GM12878 (cell line): Measurements from ENCODE around the gene KIR2DL4. TPM values are rescaled to one million over a fixed set of nuclear protein-coding genes. Genes with fewer than 3 reads are reported as not detected.
"Not testable (repeated sequence)": the region's sequence is repeated elsewhere in the genome, so short reads cannot be mapped to it uniquely, and the experiment has no call there.

Experiments used
- ATAC-seq: fragments of 200-7000 bp; cut with Tn5 transposase; 3 replicates; pipeline ENCODE4 v1.9.1; 2020; ENCODE audit warnings: mild to moderate bottlenecking, moderate library complexity
- BruUV-seq: library from RNA; stranded (reverse); fragments of 400-500 nt; replicated peaks from 2 replicates; lab custom pipeline; 2021; lab: Mats Ljungman, UMichigan
- CTCF ChIA-PET: fragments of 300-600 bp; sonication (Branson Sonifier 250); formaldehyde crosslinking; extraction: SDS; loops from one replicate; lab custom pipeline; 2021; ENCODE audit warnings: inconsistent platforms; lab: Yijun Ruan, JAX
- POLR2A ChIA-PET: fragments of 350-600 bp; formaldehyde crosslinking; extraction: SDS; loops from one replicate; lab custom pipeline; 2021; ENCODE audit warnings: inconsistent platforms; lab: Charles Lee
- RAD21 ChIA-PET: fragments of 300-600 bp; sonication (Branson Sonifier 250); formaldehyde crosslinking; loops from one replicate; lab custom pipeline; 2023; ENCODE audit warnings: antibody characterized with exemption; ENCODE audit not compliant: unreplicated experiment; lab: Charles Lee
- SMC1A ChIA-PET: fragments of 300-600 bp; sonication (Branson Sonifier 250); formaldehyde crosslinking; loops from one replicate; lab custom pipeline; 2023; ENCODE audit not compliant: unreplicated experiment, uncharacterized antibody; lab: Charles Lee
- DNase-seq: peaks from one replicate; pipeline ENCODE4 v3.0.0-alpha.2; 2011; ENCODE audit warnings: low read depth, low spot score
- FAIRE-seq: peaks from 3 replicates; lab custom pipeline; 2011; peaks lifted over from hg19 to GRCh38; lab: Jason Lieb, UNC
- H2AFZ ChIP-seq: 2 replicates; pipeline ENCODE4 v1.6.0; 2011; ENCODE audit warnings: low read depth, low read length, control low read depth; ENCODE audit not compliant: control insufficient read depth
- H3K27ac ChIP-seq: 2 replicates; pipeline ENCODE4 v1.5.1; 2011; ENCODE audit warnings: control low read depth; ENCODE audit not compliant: control insufficient read depth, insufficient read depth
- H3K27me3 ChIP-seq, 2 experiments: replicated peaks in 1 of 2; 2 replicates each; pipeline versions ENCODE4 v1.6.0 to v1.6.1; 2011; ENCODE audit warnings: low read length in 1 of 2; ENCODE audit not compliant: control insufficient read depth in 2 of 2, insufficient read depth in 2 of 2
- H3K36me3 ChIP-seq, 2 experiments: 2 replicates each; pipeline ENCODE4 v1.5.1; 2011; ENCODE audit warnings: low read length in 1 of 2; ENCODE audit not compliant: control insufficient read depth in 2 of 2, insufficient read depth in 2 of 2
- H3K4me1 ChIP-seq: 2 replicates; pipeline ENCODE4 v1.6.1; 2011; ENCODE audit warnings: mild to moderate bottlenecking, low read length, moderate library complexity, mixed read lengths; ENCODE audit not compliant: control insufficient read depth, insufficient read depth
- H3K4me2 ChIP-seq: 2 replicates; pipeline ENCODE4 v1.6.0; 2011; ENCODE audit warnings: control low read depth; ENCODE audit not compliant: control insufficient read depth, insufficient read depth
- H3K4me3 ChIP-seq: fragments of 200-600 bp; sonication (generic); 2 replicates; pipeline ENCODE4 v1.5.1; 2016
- H3K79me2 ChIP-seq: 2 replicates; pipeline ENCODE4 v1.6.0; 2011; ENCODE audit warnings: low read length; ENCODE audit not compliant: control insufficient read depth, insufficient read depth
- H3K9ac ChIP-seq: 2 replicates; pipeline ENCODE4 v1.8.0; 2011; ENCODE audit warnings: low read length, control low read depth, mixed read lengths; ENCODE audit not compliant: control insufficient read depth, insufficient read depth
- H3K9me3 ChIP-seq: replicated peaks from 3 replicates; pipeline ENCODE4 v1.5.1; 2011; ENCODE audit warnings: mild to moderate bottlenecking, low read length; ENCODE audit not compliant: control insufficient read depth, insufficient read depth
- H4K20me1 ChIP-seq: 2 replicates; pipeline ENCODE4 v1.6.0; 2011; ENCODE audit not compliant: control insufficient read depth, insufficient read depth
- WGBS: methylation state at CpG from one replicate; pipeline ENCODE4 v1.1.6; 2016; ENCODE audit warnings: low lambda C conversion rate; ENCODE audit not compliant: insufficient replicate concordance, insufficient coverage; ENCODE audit errors: missing lambda C conversion rate; 5-methylcytosine and 5-hydroxymethylcytosine counted together
- in situ Hi-C: fragments of 300-500 bp; cut with MboI; formaldehyde crosslinking; loops from 9 replicates; pipeline ENCODE4 v1.14.3; 2018; ENCODE audit warnings: mixed read lengths
- intact Hi-C: fragments of 100-400 bp; cut with micrococcal nuclease; formaldehyde crosslinking; loops from one replicate; pipeline ENCODE4 v1.14.2; 2022; ENCODE audit not compliant: unreplicated experiment
- polyA plus RNA-seq, 11 experiments: library from polyadenylated mRNA; depleted of rRNA in 4 of 11; unstranded in 6 of 11; stranded (reverse) in 5 of 11; fragments of >200 nt; fragmentation: Nextera tagmentation in 4 of 11; fragmentation: Illumina TruSeq in 1 of 11; extraction: Ambion mirVana in 4 of 11; extraction: Trizol in 1 of 11; gene quantifications; 1 replicate in 1 of 11; 2 replicates in 10 of 11; pipeline versions ENCODE4 v1.2.1 to v1.2.3, GENCODE V29; 2011 to 2016; ENCODE audit warnings: inconsistent platforms in 2 of 11, missing spikeins in 2 of 11, low read depth in 1 of 11
- total RNA-seq, 4 experiments: library from RNA; depleted of rRNA in 3 of 4; stranded (reverse); fragments of >200 nt in 3 of 4; fragmentation: Illumina TruSeq in 1 of 4; extraction: Trizol in 1 of 4; gene quantifications; 2 replicates each; pipeline versions ENCODE4 v1.2.1 to v1.2.3, GENCODE V29; 2013 to 2021

The KIR2DL4 gene
- total and polyA plus RNA-seq, 10 of the 15 experiments (the other 5 are each of a cell fraction or from before 2014, with no cell fraction given): 0.22 TPM; not detected in 9

DNA sequence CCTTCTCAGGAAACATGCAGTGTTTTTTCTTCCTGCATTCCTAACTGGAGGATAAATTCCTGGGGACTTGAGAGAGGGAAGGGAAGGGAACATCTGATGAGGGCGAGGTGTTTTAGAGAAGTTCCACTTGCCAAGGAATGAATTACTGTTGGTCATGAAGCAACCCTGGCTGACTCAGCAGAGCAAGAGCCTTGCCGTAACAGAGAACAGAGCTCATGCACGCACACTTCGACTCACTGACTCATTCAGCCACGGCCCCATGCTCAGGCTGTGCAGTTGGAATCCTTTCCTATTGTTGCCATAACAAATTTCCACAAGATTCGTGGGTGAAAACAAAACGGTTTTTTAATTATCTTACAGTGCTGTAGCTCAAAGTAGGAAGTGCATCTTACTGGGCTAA, 21.9 kb downstream of the KIR2DL4 start:
- H4K20me1 ChIP-seq, CTCF ChIA-PET, H3K9ac ChIP-seq, H3K4me2 ChIP-seq, H3K4me1 ChIP-seq, SMC1A ChIA-PET, POLR2A ChIA-PET, H3K36me3 ChIP-seq, BruUV-seq, intact Hi-C loops, FAIRE-seq, H2AFZ ChIP-seq, DNase-seq, H3K4me3 ChIP-seq, in situ Hi-C loops, H3K27me3 ChIP-seq, H3K27ac ChIP-seq, ATAC-seq, H3K79me2 ChIP-seq, H3K9me3 ChIP-seq, RAD21 ChIA-PET: not testable (repeated sequence)
- WGBS: 19% methylated on average over 5 of the region's 7 CpGs

DNA sequence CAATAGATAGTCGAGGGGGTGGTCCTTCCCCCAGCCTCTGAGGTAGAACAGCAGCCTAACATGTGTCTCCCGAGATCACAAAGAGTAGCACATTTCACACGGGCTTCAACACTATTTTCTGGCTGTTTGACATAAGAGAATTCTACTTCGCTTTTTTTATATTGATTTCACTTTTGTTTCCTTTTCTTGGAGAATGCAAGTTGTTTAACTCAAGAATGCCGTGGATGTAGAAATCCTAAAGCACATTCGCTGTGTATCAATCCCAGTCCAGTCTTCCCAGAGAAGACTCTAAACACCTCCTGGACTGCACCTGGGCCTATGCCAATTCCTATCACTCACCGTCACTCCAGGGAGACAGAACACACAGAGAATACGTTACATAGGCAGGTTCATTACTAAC, 24.7 kb downstream of the KIR2DL4 start:
- H3K36me3 ChIP-seq, FAIRE-seq, ATAC-seq, H2AFZ ChIP-seq, CTCF ChIA-PET, BruUV-seq, in situ Hi-C loops, H3K27me3 ChIP-seq, DNase-seq, H3K27ac ChIP-seq, intact Hi-C loops, H4K20me1 ChIP-seq, H3K4me2 ChIP-seq, H3K4me1 ChIP-seq, H3K9ac ChIP-seq, H3K79me2 ChIP-seq, H3K9me3 ChIP-seq, RAD21 ChIA-PET, SMC1A ChIA-PET, H3K4me3 ChIP-seq, POLR2A ChIA-PET: not testable (repeated sequence)
- WGBS: 20% methylated on average over 8 of the region's 8 CpGs

DNA sequence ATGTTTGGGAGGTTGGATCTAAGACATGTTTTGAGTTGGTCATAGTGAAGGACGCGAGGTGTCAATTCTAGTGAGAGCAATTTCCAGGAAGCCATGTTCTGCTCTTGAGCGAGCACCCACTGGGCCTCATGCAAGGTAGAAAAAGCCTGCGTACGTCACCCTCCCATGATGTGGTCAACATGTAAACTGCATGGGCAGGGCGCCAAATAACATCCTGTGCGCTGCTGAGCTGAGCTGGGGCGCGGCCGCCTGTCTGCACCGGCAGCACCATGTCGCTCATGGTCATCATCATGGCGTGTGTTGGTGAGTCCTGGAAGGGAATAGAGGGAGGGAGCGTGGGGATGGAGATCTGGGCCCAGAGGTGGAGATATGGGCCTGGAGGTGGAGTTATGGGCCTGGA, 29.1 kb downstream of the KIR2DL4 start, which contains the start of gene KIR2DS4:
KIR2DS4 (plus strand) TSS at position 181 of the 400 bp plus-strand sequence.
- H3K9me3 ChIP-seq, FAIRE-seq, ATAC-seq, SMC1A ChIA-PET, DNase-seq, H4K20me1 ChIP-seq, RAD21 ChIA-PET, POLR2A ChIA-PET, H3K36me3 ChIP-seq, CTCF ChIA-PET, H3K79me2 ChIP-seq, H3K4me2 ChIP-seq, H3K27ac ChIP-seq, intact Hi-C loops, H3K4me1 ChIP-seq, H3K27me3 ChIP-seq, in situ Hi-C loops, BruUV-seq, H2AFZ ChIP-seq, H3K9ac ChIP-seq, H3K4me3 ChIP-seq: not testable (repeated sequence)
- WGBS: 64% methylated on average over 14 of the region's 14 CpGs

DNA sequence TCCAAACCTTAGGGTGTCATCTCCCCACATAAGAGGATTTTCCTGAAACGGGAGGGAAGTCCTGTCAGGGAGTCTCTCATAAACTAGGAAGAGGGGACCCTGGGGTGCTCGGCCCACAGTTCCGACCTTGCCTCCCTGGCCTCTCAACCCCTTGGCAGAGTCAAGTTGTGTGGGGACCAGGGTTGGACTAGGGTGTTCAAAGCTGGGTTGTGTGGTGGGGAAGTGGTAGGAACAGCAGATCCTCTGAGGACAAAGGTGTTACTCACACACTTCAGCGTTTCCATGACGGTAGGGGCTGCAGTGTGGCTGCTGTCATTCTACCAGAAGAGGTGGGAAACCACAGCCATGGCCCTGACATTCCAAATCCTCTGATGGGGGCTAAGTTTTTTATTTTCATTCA, 31.7 kb downstream of the KIR2DL4 start:
- H3K27ac ChIP-seq, H3K27me3 ChIP-seq, RAD21 ChIA-PET, POLR2A ChIA-PET, H3K9me3 ChIP-seq, DNase-seq, H3K9ac ChIP-seq, H2AFZ ChIP-seq, H3K79me2 ChIP-seq, in situ Hi-C loops, CTCF ChIA-PET, intact Hi-C loops, FAIRE-seq, H3K4me2 ChIP-seq, H3K36me3 ChIP-seq, BruUV-seq, H4K20me1 ChIP-seq, H3K4me3 ChIP-seq, ATAC-seq, SMC1A ChIA-PET, H3K4me1 ChIP-seq: not testable (repeated sequence)
- WGBS: 38% methylated on average over 5 of the region's 5 CpGs
